Pancreas (tissue), 10 donors: ENCODE data around the gene CBARP. TPM values are rescaled to one million over a fixed set of nuclear protein-coding genes. Genes with fewer than 3 reads are reported as not detected.
A peak's percentile ranks its signal among the peaks of the same experiment; 100 is the strongest.

Source experiments
- ATAC-seq, 4 donors: fragments of 200-7000 bp; cut with Tn5 transposase; one replicate each; pipeline versions ENCODE4 v1.8.0 to v1.9.1; 2020; ENCODE audit warnings: mild to moderate bottlenecking in 4 of 4, moderate library complexity in 4 of 4
- DNase-seq, 6 donors: peaks; one replicate each; pipeline ENCODE4 v3.0.0-alpha.2; 2020
- FAIRE-seq: peaks from 2 replicates; lab custom pipeline; 2012; peaks lifted over from hg19 to GRCh38; lab: Jason Lieb, UNC
- H3K27ac ChIP-seq, 4 donors: fragments of 200-600 bp; sonication (generic); 1 replicate in 3 of 4; 2 replicates in 1 of 4; pipeline versions ENCODE4 v1.5.0 to v1.8.0; 2020
- H3K27me3 ChIP-seq, 4 donors: fragments of 200-600 bp; one replicate each; pipeline ENCODE4 v1.8.0; 2021
- H3K36me3 ChIP-seq, 3 donors: fragments of 200-600 bp; sonication (generic) in 1 of 3; one replicate each; pipeline versions ENCODE4 v1.5.0 to v1.8.0; 2020 to 2021
- H3K4me1 ChIP-seq, 3 donors: fragments of 200-600 bp; one replicate each; pipeline ENCODE4 v1.8.0; 2021
- H3K4me3 ChIP-seq, 4 donors: fragments of 200-600 bp; sonication (generic) in 2 of 4; one replicate each; pipeline versions ENCODE4 v1.5.0 to v1.8.0; 2020 to 2021
- H3K9me3 ChIP-seq, 4 donors: fragments of 200-600 bp; one replicate each; pipeline ENCODE4 v1.8.0; 2021
- CTCF ChIP-seq, 4 donors: fragments of 200-600 bp; sonication (generic) in 3 of 4; IDR thresholded peaks; one replicate each; pipeline versions ENCODE4 v1.5.0 to v1.8.0; 2021; ENCODE audit warnings: antibody characterized with exemption in 4 of 4
- WGBS, 2 donors: extraction: QIAGEN DNeasy Blood & Tissue Kit; methylation state at CpG; one replicate each; pipeline ENCODE4 v1.1.7; 2013; 5-methylcytosine and 5-hydroxymethylcytosine counted together
- intact Hi-C, 3 donors: fragments of 100-400 bp; cut with DNase I; formaldehyde crosslinking; loops; one replicate each; pipeline versions ENCODE4 v1.11.1 to v1.14.2; 2022
- polyA plus RNA-seq, 2 donors: library from polyadenylated mRNA; stranded (reverse); fragments of 200-250 nt; gene quantifications; one replicate each; pipeline ENCODE4 v1.2.3, GENCODE V29; 2013
- total RNA-seq, 6 donors: library from RNA; stranded (reverse); fragmentation: NEBNext Ultra II Directional in 4 of 6; extraction: Animal tissue kit (Norgen Biotek cat#: 25700) in 4 of 6; gene quantifications; one replicate each; pipeline versions ENCODE4 v1.2.1 to v1.2.4, GENCODE V29; 2021 to 2023
- donor health status: healthy with polysubstance abuse.
- donor health status: DM: no; HTN: no; CAD: no; lungs with moderate emphysema.
- donor health status: DM: no; HTN: no; CAD: no.
- donor health status: control.
- donor health status: control.
- donor health status: Bipolar disorder and iron deficiency.
- donor health status: DM: yes; HTN: yes; CAD: no.
- donor health status: DM: no; HTN: no; CAD: no.
- donor health status: DM: no; HTN: no; CAD: no.
- donor health status: DM: yes; HTN: yes; CAD: no.

CBARP gene
- total and polyA plus RNA-seq, 8 donors, result 0.16 to 2.6 (median 0.74) TPM

- peaks cover 24 to 38% (median 36%) of the 10 kb centered on the region in 3 donors for H3K4me1 ChIP-seq
- TF ChIP-seq CTCF (IDR thresholded peaks at IDR 0.05), result no peak
- peak overlapping the region; percentile 84 to 96 (median 90) for H3K4me3 ChIP-seq
- FAIRE-seq (no peak), DNase-seq (peak in 1 of 6 donors; percentile 86), ATAC-seq (no peak)
- peaks cover 0 to 13% (median 13%) of the 10 kb centered on the region in 3 donors for H3K36me3 ChIP-seq
- no peaks in the 10 kb centered on the region for H3K27me3 ChIP-seq
- intact Hi-C loops, result no loop called here
- H3K9me3 ChIP-seq, result no peaks in the 10 kb centered on the region
- 0 to 1% methylated on average over 38 to 67 of the region's 67 CpGs for WGBS, 2 donors
- H3K27ac ChIP-seq, result peak overlapping the region; percentile 97 to 99 (median 98)
These were observed 12.2 kb upstream of the CBARP start for GRCh38 chr19:1249990-1250436.

GRCh38 chr19:1249298-1249989 is 11.6 kb upstream of the CBARP start:
- H3K4me1 ChIP-seq, result peaks cover 30 to 39% (median 35%) of the 10 kb centered on the region in 3 donors
- WGBS, 2 donors, result 0 to 1% methylated on average over 27 to 102 of the region's 102 CpGs
- H3K27me3 ChIP-seq, result no peaks in the 10 kb centered on the region
- peak; percentile 9 to 51 (median 23) for ATAC-seq
- H3K4me3 ChIP-seq, result peak overlapping the region; percentile 84 to 96 (median 90)
- H3K9me3 ChIP-seq, result no peaks in the 10 kb centered on the region
- H3K36me3 ChIP-seq, result peaks cover 0 to 7% (median 7%) of the 10 kb centered on the region in 3 donors
- no peak for TF ChIP-seq CTCF (IDR thresholded peaks at IDR 0.05)
- H3K27ac ChIP-seq, result peak overlapping the region; percentile 97 to 99 (median 98)
- FAIRE-seq, result no peak
- intact Hi-C loops, result no loop called here
- DNase-seq, result peak; percentile 91 to 97 (median 96)

- peak overlapping the region; percentile 95 to 97 (median 96) for H3K27ac ChIP-seq
- H3K4me1 ChIP-seq, result peaks cover 33 to 37% (median 33%) of the 10 kb centered on the region in 3 donors
- ATAC-seq (peak; percentile 3 to 10 (median 7)), FAIRE-seq (no peak), DNase-seq (peak in 5 of 6 donors; percentile 82 to 91 (median 85))
- TF ChIP-seq CTCF (IDR thresholded peaks at IDR 0.05), result peak; percentile 52 to 72 (median 66)
- no peaks in the 10 kb centered on the region for H3K9me3 ChIP-seq
- no peaks in the 10 kb centered on the region for H3K27me3 ChIP-seq
- H3K36me3 ChIP-seq, result peaks cover 0 to 1% (median under 1%) of the 10 kb centered on the region in 3 donors
- intact Hi-C loops, result no loop called here
- peak overlapping the region; percentile 51 to 96 (median 76) for H3K4me3 ChIP-seq
- 1 to 2% methylated on average over 26 to 74 of the region's 74 CpGs for WGBS, 2 donors
These were observed 11.0 kb upstream of the CBARP start for GRCh38 chr19:1248786-1249297.

GRCh38 chr19:1248139-1248785 is 10.5 kb upstream of the CBARP start, which contains the start of gene MIDN:
MIDN (plus strand) TSS chr19:1248583; CDS start chr19:1250297, 1,714 bp downstream.
- H3K27me3 ChIP-seq, result no peaks in the 10 kb centered on the region
- no peaks in the 10 kb centered on the region for H3K36me3 ChIP-seq
- H3K4me3 ChIP-seq, result peak within 1 kb of the TSS; percentile 51 to 96 (median 76)
- no peak for FAIRE-seq
- TF ChIP-seq CTCF (IDR thresholded peaks at IDR 0.05), result no peak
- H3K9me3 ChIP-seq, result no peaks in the 10 kb centered on the region
- 1% methylated on average over 33 to 60 of the region's 60 CpGs for whole genome bisulfite sequencing, 2 donors
- intact Hi-C loops, result no loop called here
- peak in 5 of 6 donors; percentile 85 to 93 (median 88) for DNase-seq
- H3K27ac ChIP-seq, result peak within 1 kb of the TSS; percentile 95 to 97 (median 96)
- ATAC-seq, result peak; percentile 19 to 39 (median 32)
- H3K4me1 ChIP-seq, result peaks cover 33 to 36% (median 34%) of the 10 kb centered on the region in 3 donors
